Keratinocyte (primary cell): ENCODE results near the gene MAD1L1.

ENCODE experiments used
- EZH2 ChIP-seq: IDR thresholded peaks from one replicate; pipeline ENCODE4 v1.6.1; 2012; ENCODE audit warnings: inconsistent platforms, mild to moderate bottlenecking, low read length, moderate library complexity
- TF ChIP-seq, protein P1 (sequence below), 3 experiments: IDR thresholded peaks in 1 of 3; conservative IDR thresholded peaks in 1 of 3; optimal IDR thresholded peaks in 1 of 3; 2 replicates in 2 of 3; 3 replicates in 1 of 3; pipeline versions ENCODE3 to v1.5.1; 2011; ENCODE audit warnings: low read length in 3 of 3, mild to moderate bottlenecking in 3 of 3, moderate library complexity in 2 of 3, control low read depth in 1 of 3, inconsistent platforms in 1 of 3; ENCODE audit not compliant: insufficient read depth in 2 of 3; ENCODE audit errors: extremely low read depth in 1 of 3

DNA sequence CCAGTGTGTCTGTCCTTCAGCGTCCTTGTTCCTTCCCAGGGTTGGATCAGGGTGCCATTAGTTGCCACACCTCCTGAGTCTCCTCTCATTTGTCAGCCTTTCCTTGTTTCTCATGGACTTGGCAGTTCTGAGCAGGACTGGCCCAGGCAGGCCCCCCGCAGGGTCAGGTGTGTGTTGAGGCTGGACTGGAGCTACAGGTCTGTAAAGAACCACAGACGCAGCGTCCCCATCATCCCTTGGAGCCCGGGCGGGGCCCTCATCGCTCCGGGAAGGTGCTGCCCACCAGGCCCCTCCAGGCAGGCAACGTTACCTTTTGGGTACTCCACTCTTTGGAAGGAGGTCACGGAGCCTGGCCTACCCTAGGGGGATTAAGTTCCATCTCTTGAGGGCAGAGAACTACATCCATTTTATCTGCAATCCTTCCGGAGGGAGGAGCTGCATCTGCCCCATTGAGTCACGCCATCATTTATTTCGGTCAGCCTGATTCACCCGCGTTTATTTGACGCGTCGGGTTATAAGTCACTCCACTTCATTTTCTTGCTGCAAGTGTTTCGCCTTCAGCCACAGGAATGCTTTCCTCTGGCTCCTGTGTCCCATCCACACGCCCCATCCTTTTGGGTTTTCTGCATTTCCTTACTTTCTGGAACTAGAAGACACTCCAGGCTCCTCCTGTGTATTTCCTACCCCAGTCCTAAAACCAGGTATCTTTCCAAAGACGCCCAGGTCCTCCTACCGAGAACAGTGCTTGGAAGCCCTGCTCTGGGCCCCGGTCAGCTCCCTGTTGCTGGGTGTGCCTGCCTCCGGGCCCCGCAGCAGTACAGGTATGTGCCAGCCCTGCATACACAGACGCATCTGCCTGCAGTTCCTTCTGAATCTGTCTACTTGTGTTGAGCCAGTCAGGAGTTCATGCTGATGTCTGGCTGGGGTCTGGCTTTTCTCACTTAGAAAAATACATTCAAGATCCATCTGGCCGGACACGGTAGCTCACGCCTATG, 141.9 kb downstream of the MAD1L1 start:
- TF ChIP-seq, protein P1, sequence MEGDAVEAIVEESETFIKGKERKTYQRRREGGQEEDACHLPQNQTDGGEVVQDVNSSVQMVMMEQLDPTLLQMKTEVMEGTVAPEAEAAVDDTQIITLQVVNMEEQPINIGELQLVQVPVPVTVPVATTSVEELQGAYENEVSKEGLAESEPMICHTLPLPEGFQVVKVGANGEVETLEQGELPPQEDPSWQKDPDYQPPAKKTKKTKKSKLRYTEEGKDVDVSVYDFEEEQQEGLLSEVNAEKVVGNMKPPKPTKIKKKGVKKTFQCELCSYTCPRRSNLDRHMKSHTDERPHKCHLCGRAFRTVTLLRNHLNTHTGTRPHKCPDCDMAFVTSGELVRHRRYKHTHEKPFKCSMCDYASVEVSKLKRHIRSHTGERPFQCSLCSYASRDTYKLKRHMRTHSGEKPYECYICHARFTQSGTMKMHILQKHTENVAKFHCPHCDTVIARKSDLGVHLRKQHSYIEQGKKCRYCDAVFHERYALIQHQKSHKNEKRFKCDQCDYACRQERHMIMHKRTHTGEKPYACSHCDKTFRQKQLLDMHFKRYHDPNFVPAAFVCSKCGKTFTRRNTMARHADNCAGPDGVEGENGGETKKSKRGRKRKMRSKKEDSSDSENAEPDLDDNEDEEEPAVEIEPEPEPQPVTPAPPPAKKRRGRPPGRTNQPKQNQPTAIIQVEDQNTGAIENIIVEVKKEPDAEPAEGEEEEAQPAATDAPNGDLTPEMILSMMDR (optimal IDR thresholded peaks at IDR 0.05 in 1 of 3, IDR thresholded peaks at IDR 0.05 in 1 of 3, conservative IDR thresholded peaks at IDR 0.05 in 1 of 3; ENCODE audit: extremely low read depth in 1 of 3, insufficient read depth in 2 of 3, low read length in 3 of 3), result no peak
- no peak for TF ChIP-seq EZH2
